Hepatocyte (in vitro differentiated cells): ENCODE results near the gene RABEP2. TPM values are rescaled to one million over a fixed set of nuclear protein-coding genes. Genes with fewer than 3 reads are reported as not detected.

ENCODE experiments used
- DNase-seq: peaks from one replicate; pipeline ENCODE4 v3.0.0-alpha.2; 2016; ENCODE audit warnings: low spot score
- H2AFZ ChIP-seq: fragments of 200-600 bp; sonication (generic); 2 replicates; pipeline ENCODE4 v1.6.0; 2016; ENCODE audit warnings: antibody characterized with exemption, mild to moderate bottlenecking
- H3K27ac ChIP-seq: fragments of 200-600 bp; sonication (generic); 2 replicates; pipeline ENCODE4 v1.5.1; 2016; ENCODE audit warnings: mild to moderate bottlenecking
- H3K27me3 ChIP-seq: fragments of 200-600 bp; sonication (generic); 2 replicates; pipeline ENCODE4 v1.6.1; 2016
- H3K36me3 ChIP-seq: fragments of 200-600 bp; sonication (generic); replicated peaks from 2 replicates; pipeline ENCODE4 v1.5.1; 2016; ENCODE audit warnings: low read depth; ENCODE audit not compliant: insufficient read depth
- H3K4me1 ChIP-seq: fragments of 200-600 bp; sonication (generic); 2 replicates; pipeline ENCODE4 v1.5.1; 2016; ENCODE audit warnings: mild to moderate bottlenecking, moderate library complexity; ENCODE audit not compliant: insufficient read depth
- H3K4me2 ChIP-seq: fragments of 200-600 bp; sonication (generic); 2 replicates; pipeline ENCODE4 v1.6.0; 2016
- H3K4me3 ChIP-seq: fragments of 200-600 bp; sonication (generic); 2 replicates; pipeline ENCODE4 v1.5.1; 2016; ENCODE audit warnings: mild to moderate bottlenecking
- H3K79me2 ChIP-seq: fragments of 200-600 bp; sonication (generic); 2 replicates; pipeline ENCODE4 v1.6.0; 2017; ENCODE audit warnings: mild to moderate bottlenecking
- H3K9me2 ChIP-seq: fragments of 200-600 bp; sonication (generic); replicated peaks from 2 replicates; pipeline ENCODE4 v1.6.0; 2017; ENCODE audit warnings: mild to moderate bottlenecking; ENCODE audit not compliant: insufficient read depth
- H3K9me3 ChIP-seq: fragments of 200-600 bp; sonication (generic); 2 replicates; pipeline ENCODE4 v1.5.1; 2016; ENCODE audit warnings: low read depth, mild to moderate bottlenecking
- H4K20me1 ChIP-seq: fragments of 200-600 bp; sonication (generic); 2 replicates; pipeline ENCODE4 v1.6.0; 2016; ENCODE audit warnings: mild to moderate bottlenecking; ENCODE audit not compliant: insufficient read depth, poor library complexity, severe bottlenecking
- EZH2 ChIP-seq: fragments of 200-600 bp; sonication (generic); IDR thresholded peaks from 2 replicates; pipeline ENCODE4 v1.6.1; 2016; ENCODE audit warnings: antibody characterized with exemption, mild to moderate bottlenecking, borderline replicate concordance
- EZH2phosphoT487 ChIP-seq: fragments of 200-600 bp; sonication (generic); IDR thresholded peaks from one replicate; pipeline ENCODE4 v1.6.1; 2018; ENCODE audit warnings: antibody characterized with exemption, mild to moderate bottlenecking, low read depth, moderate library complexity; ENCODE audit not compliant: unreplicated experiment, severe bottlenecking
- WGBS: methylation state at CpG from one replicate; pipeline ENCODE4 v1.1.6; 2016; ENCODE audit warnings: low lambda C conversion rate; ENCODE audit errors: missing lambda C conversion rate; 5-methylcytosine and 5-hydroxymethylcytosine counted together
- polyA plus RNA-seq: library from polyadenylated mRNA; unstranded; fragments of >200 nt; fragmentation: Nextera tagmentation; extraction: Ambion mirVana; gene quantifications from 2 replicates; pipeline ENCODE4 v1.2.1, GENCODE V29; 2016
- total RNA-seq: library from RNA; depleted of rRNA; stranded (reverse); fragments of >200 nt; gene quantifications from 2 replicates; pipeline ENCODE4 v1.2.3, GENCODE V29; 2014
- TF ChIP-seq, protein P1 (sequence below): fragments of 200-600 bp; sonication (generic); IDR thresholded peaks from 2 replicates; pipeline ENCODE4 v1.5.1; 2016; ENCODE audit warnings: antibody characterized with exemption, mild to moderate bottlenecking; ENCODE audit not compliant: poor library complexity

The RABEP2 gene
- total and polyA plus RNA-seq, 2 experiments from 2014 or later = 30.3 to 37.2 TPM

DNA sequence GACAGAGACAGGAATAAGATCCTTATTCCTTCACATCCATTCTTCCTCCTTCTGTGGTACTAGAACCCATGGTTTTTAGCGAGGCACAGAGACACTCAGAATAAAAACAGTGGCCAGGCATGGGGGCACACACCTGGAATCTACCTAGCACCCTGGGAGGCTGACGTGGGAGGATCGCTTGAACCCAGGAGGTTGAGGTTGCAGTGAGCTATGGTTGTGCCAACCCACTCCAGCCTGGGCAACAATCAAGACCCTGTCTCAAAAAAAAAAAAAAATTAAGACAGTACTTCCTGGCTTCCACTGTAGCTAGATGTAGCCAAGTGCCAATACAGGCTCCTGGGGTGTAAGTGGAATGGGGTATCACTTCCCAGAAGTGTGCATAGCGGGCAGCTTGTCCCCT, 42.1 kb upstream of the RABEP2 start:
- Histone ChIP-seq H3K36me3 (no peaks in the 10 kb centered on the region), H3K4me3 (no peak overlapping the region), H4K20me1 (no peaks in the 10 kb centered on the region), H3K27ac (no peak overlapping the region), H3K79me2 (no peaks in the 10 kb centered on the region), H3K27me3 (no peaks in the 10 kb centered on the region), H3K9me2 (no peaks in the 10 kb centered on the region), H2AFZ (no peak overlapping the region), H3K4me2 (no peak overlapping the region), H3K9me3 (no peaks in the 10 kb centered on the region), H3K4me1 (no peaks in the 10 kb centered on the region)
- TF ChIP-seq, protein P1, sequence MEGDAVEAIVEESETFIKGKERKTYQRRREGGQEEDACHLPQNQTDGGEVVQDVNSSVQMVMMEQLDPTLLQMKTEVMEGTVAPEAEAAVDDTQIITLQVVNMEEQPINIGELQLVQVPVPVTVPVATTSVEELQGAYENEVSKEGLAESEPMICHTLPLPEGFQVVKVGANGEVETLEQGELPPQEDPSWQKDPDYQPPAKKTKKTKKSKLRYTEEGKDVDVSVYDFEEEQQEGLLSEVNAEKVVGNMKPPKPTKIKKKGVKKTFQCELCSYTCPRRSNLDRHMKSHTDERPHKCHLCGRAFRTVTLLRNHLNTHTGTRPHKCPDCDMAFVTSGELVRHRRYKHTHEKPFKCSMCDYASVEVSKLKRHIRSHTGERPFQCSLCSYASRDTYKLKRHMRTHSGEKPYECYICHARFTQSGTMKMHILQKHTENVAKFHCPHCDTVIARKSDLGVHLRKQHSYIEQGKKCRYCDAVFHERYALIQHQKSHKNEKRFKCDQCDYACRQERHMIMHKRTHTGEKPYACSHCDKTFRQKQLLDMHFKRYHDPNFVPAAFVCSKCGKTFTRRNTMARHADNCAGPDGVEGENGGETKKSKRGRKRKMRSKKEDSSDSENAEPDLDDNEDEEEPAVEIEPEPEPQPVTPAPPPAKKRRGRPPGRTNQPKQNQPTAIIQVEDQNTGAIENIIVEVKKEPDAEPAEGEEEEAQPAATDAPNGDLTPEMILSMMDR = no peak
- no peak for TF ChIP-seq EZH2
- no peak for TF ChIP-seq EZH2phosphoT487
- 95% methylated on average over 4 of the region's 4 CpGs for WGBS
- no peak for DNase-seq

DNA sequence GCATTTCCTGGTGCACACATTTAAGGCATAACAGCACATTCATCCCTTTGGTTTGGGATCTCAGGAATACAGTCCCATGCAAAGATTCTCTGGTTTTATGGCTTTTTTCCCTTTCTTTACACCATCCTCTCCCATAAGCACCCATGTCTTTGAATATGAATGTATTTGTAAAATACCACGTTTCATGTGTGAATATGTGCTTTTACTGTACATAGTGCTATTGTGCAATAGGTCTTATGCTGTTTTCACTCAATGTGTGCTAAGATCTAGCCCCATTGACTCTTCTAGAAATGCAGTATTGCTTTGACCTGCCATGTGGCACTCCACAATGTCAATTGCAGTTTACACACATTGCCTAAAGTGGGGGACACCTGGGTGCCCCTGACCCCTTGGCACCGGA, 39.5 kb upstream of the RABEP2 start:
- Histone ChIP-seq H3K27me3 (no peaks in the 10 kb centered on the region), H2AFZ (no peak overlapping the region), H3K36me3 (no peaks in the 10 kb centered on the region), H3K4me3 (no peak overlapping the region), H3K79me2 (no peaks in the 10 kb centered on the region), H3K9me2 (no peaks in the 10 kb centered on the region), H3K4me1 (no peaks in the 10 kb centered on the region), H3K9me3 (no peaks in the 10 kb centered on the region), H4K20me1 (no peaks in the 10 kb centered on the region), H3K27ac (no peak overlapping the region), H3K4me2 (no peak overlapping the region)
- DNase-seq = no peak
- TF ChIP-seq, protein P1 = no peak
- TF ChIP-seq EZH2 (no peak), EZH2phosphoT487 (no peak)
- 97% methylated on average over 2 of the region's 2 CpGs for WGBS

DNA sequence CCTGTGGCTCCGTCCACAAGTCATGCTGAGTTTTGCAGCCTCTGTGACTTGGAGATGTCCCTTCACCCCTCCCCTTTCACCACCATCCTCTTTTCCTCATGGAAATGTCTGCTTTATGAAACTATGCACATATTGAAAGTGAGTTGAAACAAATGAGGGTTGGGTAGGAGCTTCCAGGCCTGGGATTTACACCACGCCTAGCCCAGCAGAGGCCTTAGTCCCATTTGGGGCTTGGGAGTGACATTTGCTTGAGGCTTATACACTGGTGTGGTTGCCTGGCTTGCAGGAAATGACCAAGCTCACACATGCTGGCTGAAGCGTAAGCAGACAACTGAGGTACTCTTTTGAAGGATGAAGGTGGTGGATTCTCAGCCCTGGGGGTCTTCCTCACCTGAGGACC, 39.0 kb upstream of the RABEP2 start:
- WGBS = 93% methylated on average over 3 of the region's 3 CpGs
- Histone ChIP-seq H3K9me3 (no peaks in the 10 kb centered on the region), H3K27me3 (no peaks in the 10 kb centered on the region), H3K36me3 (no peaks in the 10 kb centered on the region), H3K4me3 (no peak overlapping the region), H3K27ac (no peak overlapping the region), H4K20me1 (no peaks in the 10 kb centered on the region), H3K4me1 (no peaks in the 10 kb centered on the region), H3K4me2 (no peak overlapping the region), H2AFZ (no peak overlapping the region), H3K79me2 (no peaks in the 10 kb centered on the region), H3K9me2 (no peaks in the 10 kb centered on the region)
- no peak for DNase-seq
- TF ChIP-seq EZH2 (no peak), EZH2phosphoT487 (no peak)
- TF ChIP-seq, protein P1 = no peak

DNA sequence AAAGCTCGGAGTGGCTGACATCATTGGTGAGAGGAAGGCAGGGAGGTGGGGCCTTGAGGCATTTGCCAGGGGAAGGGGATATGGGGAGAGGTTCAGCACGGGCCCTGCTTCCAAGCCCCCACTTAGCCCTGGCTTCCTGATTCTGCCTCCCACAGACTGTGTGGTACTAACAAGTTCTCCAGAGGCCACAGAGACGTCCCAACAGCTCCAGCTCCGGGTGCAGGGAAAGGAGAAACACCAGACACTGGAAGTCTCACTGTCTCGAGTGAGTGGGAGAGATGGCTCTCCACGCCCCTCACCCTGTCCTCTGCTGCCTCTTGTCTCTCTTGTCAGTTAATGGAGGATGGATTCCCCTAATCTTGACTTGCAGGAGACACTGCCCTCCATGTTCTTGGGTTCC, 33.8 kb upstream of the RABEP2 start:
- Histone ChIP-seq H3K79me2 (peaks cover 4% of the 10 kb centered on the region), H3K27ac (no peak overlapping the region), H3K27me3 (no peaks in the 10 kb centered on the region), H3K4me3 (no peak overlapping the region), H3K9me2 (no peaks in the 10 kb centered on the region), H3K4me2 (no peak overlapping the region), H4K20me1 (no peaks in the 10 kb centered on the region), H3K9me3 (no peaks in the 10 kb centered on the region), H3K36me3 (no peaks in the 10 kb centered on the region), H2AFZ (no peak overlapping the region), H3K4me1 (no peaks in the 10 kb centered on the region)
- 93% methylated on average over 6 of the region's 6 CpGs for WGBS
- no peak for DNase-seq
- TF ChIP-seq, protein P1 = no peak
- TF ChIP-seq EZH2phosphoT487 (no peak), EZH2 (no peak)
